Measurements from ENCODE around the gene RGPD8.

GRCh38 chr2:112321375-112322320 is 111.8 kb downstream of the RGPD8 start:
- TF ChIP-seq AFF4 (CRISPR knock-in tag; IDR thresholded peaks at IDR 0.05; ENCODE audit: borderline replicate concordance) (no peak), CTCF (IDR thresholded peaks at IDR 0.05) (no peak), USF2 (CRISPR knock-in tag; IDR thresholded peaks at IDR 0.05) (no peak), ESRRA (CRISPR knock-in tag; IDR thresholded peaks at IDR 0.05; ENCODE audit: borderline replicate concordance) (no peak), IRF1 (CRISPR knock-in tag; IDR thresholded peaks at IDR 0.05) (no peak), E2F5 (CRISPR knock-in tag; IDR thresholded peaks at IDR 0.05) (no peak), MAX (CRISPR knock-in tag; IDR thresholded peaks at IDR 0.05) (no peak)

Measured in WTC11 (cell line).